Hepatocyte (in vitro differentiated cells): Measurements from ENCODE around the gene AOAH.

Experiments
- EZH2 ChIP-seq: fragments of 200-600 bp; sonication (generic); IDR thresholded peaks from 2 replicates; pipeline ENCODE4 v1.6.1; 2016; ENCODE audit warnings: antibody characterized with exemption, mild to moderate bottlenecking, borderline replicate concordance
- TF ChIP-seq, protein P1 (sequence below): fragments of 200-600 bp; sonication (generic); IDR thresholded peaks from 2 replicates; pipeline ENCODE4 v1.5.1; 2016; ENCODE audit warnings: antibody characterized with exemption, mild to moderate bottlenecking; ENCODE audit not compliant: poor library complexity

DNA sequence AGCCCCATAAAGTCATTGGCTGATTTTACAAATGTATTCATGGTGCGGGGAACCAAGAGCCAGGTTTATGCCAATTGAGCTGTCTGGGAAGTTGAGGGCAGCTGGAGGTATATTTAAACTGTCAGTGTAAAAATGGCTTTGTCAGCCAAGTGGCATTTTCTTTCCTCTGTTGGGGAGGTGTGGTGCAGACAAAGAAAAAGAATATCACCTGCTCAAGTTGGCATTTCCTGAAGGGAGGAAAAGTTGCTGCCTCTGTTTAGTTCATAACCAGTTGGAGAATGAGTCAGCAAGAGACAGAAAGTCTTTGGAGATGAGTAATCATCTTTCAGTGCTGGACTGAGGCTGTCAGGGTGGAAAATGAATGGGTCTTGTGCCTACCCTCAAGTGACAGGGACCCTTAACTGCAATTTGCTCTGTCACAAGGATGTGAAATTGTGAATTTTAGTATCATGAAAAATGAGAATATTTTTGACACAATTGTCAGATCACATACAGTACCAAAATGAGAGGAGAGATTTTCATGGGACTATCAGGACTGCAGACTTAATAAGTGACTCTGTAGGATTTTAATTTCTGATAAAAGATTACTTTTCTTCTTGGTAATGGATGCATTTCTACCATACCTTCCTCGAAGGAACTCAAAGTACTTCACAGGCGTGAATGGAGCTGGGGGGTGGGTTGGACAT, 197.3 kb downstream of the AOAH start:
- TF ChIP-seq, protein P1, sequence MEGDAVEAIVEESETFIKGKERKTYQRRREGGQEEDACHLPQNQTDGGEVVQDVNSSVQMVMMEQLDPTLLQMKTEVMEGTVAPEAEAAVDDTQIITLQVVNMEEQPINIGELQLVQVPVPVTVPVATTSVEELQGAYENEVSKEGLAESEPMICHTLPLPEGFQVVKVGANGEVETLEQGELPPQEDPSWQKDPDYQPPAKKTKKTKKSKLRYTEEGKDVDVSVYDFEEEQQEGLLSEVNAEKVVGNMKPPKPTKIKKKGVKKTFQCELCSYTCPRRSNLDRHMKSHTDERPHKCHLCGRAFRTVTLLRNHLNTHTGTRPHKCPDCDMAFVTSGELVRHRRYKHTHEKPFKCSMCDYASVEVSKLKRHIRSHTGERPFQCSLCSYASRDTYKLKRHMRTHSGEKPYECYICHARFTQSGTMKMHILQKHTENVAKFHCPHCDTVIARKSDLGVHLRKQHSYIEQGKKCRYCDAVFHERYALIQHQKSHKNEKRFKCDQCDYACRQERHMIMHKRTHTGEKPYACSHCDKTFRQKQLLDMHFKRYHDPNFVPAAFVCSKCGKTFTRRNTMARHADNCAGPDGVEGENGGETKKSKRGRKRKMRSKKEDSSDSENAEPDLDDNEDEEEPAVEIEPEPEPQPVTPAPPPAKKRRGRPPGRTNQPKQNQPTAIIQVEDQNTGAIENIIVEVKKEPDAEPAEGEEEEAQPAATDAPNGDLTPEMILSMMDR = no peak
- TF ChIP-seq EZH2 = no peak
